Measurements from ENCODE around the gene MST1.

The MST1 gene

DNA sequence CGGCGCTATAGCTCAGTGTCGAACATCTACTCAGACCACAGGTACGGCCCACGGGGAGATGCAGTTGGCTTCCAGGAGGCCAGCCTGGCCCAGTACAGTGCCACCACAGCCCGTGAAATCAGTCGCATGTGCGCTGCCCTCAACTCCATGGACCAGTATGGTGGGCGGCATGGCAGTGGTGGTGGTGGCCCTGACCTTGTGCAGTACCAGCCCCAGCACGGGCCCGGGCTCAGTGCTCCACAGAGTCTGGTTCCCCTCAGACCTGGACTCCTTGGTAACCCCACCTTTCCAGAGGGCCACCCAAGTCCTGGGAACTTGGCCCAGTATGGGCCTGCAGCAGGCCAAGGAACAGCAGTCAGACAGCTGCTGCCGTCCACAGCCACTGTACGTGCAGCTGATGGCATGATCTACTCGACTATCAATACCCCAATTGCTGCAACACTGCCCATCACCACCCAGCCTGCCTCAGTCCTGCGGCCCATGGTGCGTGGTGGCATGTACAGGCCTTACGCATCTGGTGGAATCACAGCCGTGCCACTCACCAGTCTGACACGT lies 33.5 kb downstream of the MST1 start:
- DNase-seq (ENCODE audit: low spot score): no peak

DNA sequence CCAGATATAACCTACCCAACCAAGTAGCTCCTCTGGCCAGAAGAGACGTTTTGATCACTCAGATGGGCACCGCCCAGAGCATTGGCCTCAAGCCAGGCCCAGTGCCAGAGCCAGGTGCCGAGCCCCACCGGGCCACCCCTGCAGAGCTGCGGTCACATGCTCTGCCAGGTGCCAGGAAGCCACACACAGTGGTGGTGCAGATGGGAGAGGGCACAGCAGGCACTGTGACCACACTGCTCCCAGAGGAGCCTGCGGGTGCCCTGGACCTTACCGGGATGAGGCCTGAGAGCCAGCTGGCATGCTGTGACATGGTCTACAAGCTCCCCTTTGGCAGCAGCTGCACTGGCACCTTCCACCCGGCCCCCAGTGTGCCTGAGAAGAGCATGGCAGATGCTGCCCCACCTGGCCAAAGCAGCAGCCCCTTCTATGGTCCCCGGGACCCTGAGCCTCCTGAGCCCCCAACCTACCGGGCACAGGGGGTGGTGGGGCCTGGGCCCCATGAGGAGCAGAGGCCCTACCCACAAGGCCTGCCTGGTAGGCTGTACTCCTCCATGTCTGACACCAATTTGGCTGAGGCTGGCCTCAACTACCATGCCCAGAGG lies 34.2 kb downstream of the MST1 start:
- DNase-seq (ENCODE audit: low spot score): no peak

DNA sequence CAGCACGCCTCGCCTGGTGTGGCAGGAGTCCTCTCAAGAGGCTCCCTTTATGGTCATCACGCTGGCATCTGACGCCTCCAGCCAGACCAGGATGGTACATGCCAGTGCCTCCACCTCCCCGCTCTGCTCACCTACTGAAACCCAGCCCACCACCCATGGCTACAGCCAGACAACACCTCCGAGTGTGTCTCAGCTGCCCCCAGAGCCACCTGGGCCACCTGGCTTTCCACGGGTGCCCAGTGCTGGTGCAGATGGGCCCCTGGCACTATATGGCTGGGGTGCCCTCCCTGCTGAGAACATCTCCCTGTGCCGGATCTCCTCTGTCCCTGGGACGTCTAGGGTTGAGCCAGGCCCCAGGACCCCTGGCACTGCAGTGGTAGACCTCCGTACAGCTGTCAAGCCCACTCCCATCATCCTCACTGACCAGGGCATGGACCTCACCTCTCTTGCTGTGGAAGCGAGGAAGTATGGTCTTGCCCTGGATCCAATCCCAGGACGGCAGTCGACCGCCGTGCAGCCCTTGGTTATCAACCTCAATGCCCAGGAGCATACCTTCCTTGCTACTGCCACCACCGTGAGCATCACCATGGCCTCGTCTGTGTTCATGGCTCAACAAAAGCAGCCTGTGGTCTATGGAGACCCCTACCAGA lies 35.0 kb downstream of the MST1 start:
- DNase-seq (ENCODE audit: low spot score): no peak

DNA sequence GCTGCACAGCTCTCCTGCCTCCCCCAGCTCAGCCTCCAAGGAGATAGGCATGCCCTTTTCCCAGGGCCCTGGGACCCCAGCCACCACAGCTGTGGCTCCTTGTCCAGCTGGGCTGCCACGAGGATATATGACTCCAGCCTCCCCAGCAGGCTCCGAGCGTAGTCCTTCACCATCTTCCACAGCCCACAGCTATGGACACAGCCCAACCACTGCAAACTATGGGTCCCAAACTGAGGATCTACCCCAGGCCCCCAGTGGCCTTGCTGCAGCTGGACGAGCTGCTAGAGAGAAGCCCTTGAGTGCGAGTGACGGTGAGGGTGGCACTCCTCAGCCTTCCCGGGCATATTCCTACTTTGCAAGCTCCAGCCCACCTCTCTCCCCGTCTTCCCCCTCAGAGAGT lies 35.7 kb downstream of the MST1 start:
- no peak for DNase-seq (ENCODE audit: low spot score)

DNA sequence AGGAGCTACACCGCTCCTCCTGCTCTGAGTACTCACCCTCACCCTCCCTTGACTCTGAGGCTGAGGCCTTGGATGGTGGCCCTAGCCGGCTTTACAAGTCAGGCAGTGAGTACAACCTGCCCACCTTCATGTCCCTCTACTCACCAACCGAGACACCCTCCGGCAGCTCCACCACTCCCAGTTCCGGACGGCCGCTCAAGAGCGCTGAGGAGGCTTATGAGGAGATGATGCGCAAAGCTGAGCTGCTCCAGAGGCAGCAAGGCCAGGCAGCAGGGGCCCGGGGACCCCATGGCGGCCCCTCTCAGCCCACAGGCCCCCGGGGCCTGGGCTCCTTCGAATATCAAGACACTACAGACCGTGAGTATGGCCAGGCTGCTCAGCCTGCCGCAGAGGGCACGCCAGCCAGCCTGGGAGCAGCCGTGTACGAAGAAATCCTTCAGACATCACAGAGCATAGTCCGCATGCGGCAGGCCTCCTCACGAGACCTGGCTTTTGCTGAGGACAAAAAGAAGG lies 36.3 kb downstream of the MST1 start:
- DNase-seq (ENCODE audit: low spot score): no peak

DNA sequence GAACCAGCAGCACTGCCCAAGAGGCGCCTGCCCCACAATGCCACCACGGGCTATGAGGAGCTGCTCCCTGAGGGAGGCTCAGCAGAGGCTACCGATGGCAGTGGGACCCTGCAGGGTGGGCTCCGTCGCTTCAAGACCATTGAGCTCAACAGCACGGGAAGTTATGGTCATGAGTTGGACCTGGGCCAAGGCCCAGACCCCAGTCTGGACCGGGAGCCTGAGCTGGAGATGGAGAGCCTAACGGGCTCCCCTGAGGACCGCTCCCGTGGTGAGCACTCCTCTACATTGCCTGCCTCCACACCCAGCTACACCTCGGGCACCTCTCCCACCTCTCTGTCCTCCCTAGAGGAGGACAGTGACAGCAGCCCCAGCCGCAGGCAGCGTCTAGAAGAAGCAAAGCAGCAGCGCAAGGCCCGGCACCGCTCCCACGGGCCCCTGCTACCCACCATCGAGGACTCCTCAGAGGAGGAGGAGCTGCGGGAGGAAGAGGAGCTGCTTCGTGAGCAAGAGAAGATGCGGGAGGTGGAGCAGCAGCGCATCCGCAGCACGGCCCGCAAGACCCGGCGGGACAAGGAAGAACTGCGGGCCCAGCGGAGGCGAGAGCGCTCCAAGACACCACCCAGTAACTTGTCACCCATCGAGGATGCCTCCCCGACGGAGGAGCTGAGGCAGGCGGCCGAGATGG lies 36.9 kb downstream of the MST1 start:
- no peak for DNase-seq (ENCODE audit: low spot score)

DNA sequence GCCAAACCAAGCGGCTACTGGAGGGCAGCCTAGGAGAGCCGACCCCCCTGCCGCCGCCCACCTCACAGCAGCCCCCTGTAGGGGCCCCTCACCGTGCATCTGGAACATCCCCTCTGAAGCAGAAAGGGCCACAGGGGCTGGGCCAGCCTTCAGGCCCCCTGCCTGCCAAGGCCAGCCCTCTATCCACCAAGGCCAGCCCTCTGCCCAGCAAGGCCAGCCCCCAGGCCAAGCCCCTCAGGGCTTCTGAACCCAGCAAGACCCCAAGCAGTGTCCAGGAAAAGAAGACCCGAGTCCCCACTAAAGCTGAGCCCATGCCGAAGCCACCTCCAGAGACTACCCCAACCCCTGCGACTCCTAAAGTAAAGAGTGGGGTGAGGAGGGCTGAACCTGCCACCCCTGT lies 38.6 kb downstream of the MST1 start:
- DNase-seq (ENCODE audit: low spot score): no peak

GRCh38 chr3:49650177-49650576 lies 39.1 kb downstream of the MST1 start:
- no peak for DNase-seq (ENCODE audit: low spot score)

DNA sequence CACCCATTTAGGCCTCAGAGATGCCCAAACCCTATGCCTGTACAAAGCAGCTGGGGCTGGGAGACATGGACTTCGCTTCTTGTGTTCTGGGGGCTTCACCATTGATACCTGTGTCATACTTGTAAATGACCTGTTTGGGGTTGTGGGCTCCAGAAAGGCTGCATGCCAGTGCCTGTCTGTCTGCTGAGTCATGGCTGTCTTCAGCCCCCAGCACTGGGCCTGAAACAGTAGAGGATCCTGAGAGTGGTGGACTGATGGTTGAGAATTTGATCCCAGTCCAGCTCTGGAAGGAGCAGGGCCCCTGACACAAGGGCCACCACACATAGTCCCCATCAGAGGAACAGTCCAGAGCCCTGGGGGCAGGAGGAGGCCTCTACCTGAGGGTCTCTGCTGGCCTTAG lies 39.7 kb downstream of the MST1 start:
- no peak for DNase-seq (ENCODE audit: low spot score)

DNA sequence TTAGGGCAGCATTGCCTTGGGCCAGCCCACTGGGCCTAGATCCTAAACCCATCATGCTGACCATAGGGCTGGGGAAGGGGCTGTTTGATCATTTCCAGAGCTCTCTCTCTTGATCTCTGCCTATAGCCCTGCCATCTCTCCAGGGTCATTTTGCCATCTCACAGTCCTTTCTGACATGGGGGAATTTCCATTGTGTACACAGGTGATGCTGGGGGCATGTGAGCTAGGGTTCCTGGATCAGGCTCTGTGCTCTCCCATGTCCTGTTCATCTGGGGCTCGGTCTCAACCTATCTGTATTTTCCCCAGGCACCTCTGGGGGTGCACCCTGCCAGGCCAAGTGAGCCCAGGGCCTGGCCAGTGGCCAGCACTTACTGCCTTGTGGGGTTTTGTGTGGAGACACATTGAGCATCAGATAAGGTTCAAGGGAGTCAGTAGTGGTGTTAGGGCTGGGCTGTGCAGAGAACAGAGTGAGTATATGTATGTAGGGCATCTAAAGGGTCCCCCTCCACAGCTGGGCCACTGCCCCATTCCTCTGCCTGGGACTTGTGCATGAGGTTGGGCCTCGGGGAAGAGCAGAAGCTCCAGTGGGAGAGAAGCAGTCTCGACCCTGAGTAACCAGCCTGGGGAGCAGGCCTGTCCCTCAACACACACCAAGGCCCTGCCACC lies 40.8 kb downstream of the MST1 start:
- DNase-seq (ENCODE audit: low spot score): no peak

- no peak for DNase-seq (ENCODE audit: low spot score)
These were observed 41.5 kb downstream of the MST1 start for GRCh38 chr3:49647741-49648140.

GRCh38 chr3:49646236-49646635 lies 43.0 kb downstream of the MST1 start:
- no peak for DNase-seq (ENCODE audit: low spot score)

DNA sequence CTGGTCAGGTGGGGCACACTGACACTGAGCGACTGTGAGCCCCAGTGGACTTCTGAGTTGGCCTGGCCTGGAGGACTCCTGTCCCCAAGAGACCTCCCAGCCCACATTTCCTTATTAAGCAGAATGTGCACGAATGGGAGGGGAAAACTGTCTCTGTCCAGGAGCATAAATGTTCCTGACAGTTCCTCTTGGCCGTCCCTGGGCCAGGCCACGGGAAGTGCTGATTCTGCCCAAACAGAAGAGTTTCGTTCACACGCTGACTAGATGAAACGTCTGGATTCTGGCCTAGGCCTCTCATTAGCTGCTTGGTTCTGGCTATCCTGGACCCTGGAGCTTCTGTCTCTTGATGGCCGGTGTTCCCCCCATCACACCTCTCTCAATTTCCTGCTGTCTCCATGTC lies 44.6 kb downstream of the MST1 start:
- DNase-seq (ENCODE audit: low spot score): no peak

DNA sequence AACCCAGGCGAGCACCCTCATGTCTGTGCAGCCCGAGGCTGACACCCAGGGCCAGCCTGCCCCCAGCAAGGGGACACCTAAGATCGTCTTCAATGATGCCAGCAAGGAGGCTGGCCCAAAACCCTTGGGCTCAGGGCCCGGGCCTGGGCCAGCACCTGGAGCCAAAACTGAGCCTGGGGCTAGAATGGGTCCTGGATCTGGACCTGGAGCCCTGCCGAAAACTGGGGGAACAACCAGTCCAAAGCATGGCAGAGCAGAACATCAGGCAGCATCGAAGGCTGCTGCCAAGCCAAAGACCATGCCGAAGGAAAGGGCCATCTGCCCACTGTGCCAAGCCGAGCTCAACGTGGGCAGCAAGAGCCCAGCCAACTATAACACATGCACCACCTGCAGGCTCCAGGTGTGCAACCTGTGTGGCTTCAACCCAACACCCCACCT lies 46.5 kb downstream of the MST1 start:
- DNase-seq (ENCODE audit: low spot score): no peak

GRCh38 chr3:49641921-49642707 lies 47.2 kb downstream of the MST1 start:
- DNase-seq (ENCODE audit: low spot score): no peak

DNA sequence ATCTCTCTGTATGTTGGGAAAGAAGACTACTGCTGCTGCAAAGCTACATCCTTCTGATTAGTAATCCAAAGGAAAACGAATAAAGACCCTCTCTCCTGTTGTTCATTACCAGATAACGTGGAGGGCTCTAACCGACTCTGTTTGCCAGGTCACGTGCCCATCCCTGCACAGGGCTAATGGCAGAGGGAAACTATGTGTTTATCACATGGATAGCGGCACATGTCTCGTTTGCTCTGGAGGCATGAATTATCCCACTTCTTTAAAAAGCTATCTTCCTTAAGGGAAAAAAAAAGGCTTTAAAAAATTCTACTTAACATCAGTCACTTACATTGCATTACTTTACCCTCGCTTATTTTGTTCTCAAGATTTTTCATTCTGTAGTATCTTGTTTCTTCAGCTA lies 48.0 kb downstream of the MST1 start:
- no peak for DNase-seq (ENCODE audit: low spot score)

- no peak for DNase-seq (ENCODE audit: low spot score)
These were observed 49.7 kb downstream of the MST1 start for GRCh38 chr3:49639551-49639950.

- DNase-seq (ENCODE audit: low spot score): peak; percentile 5
These were observed 50.8 kb downstream of the MST1 start for GRCh38 chr3:49638445-49638844.

GRCh38 chr3:49636883-49637609 lies 52.2 kb downstream of the MST1 start:
- no peak for DNase-seq (ENCODE audit: low spot score)

DNA sequence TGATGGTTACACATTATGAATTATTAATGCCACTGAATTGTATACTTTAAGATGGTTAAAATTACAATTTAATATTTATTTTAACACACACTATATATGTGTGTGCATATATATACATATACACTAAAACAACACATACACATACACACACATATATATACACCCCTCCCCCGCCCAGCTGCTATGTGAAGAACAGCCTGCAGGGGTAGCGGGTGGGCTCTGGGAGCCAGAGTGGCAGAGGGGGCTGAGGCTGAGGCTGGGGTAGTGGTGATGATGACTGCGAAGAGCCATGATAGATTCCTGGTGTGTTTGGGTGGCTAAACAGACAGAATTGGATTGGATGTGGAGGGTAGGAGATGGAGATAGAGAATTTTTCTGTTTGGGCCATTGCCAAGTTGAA lies 54.5 kb downstream of the MST1 start:
- no peak for DNase-seq (ENCODE audit: low spot score)
